Kidney (tissue), 14 donors: Measurements from ENCODE around the gene RNF113B. TPM values are rescaled to one million over a fixed set of nuclear protein-coding genes. Genes with fewer than 3 reads are reported as not detected.
A peak's percentile ranks its signal among the peaks of the same experiment; 100 is the strongest.

Source experiments
- DNase-seq, 5 donors: peaks; one replicate each; pipeline ENCODE4 v3.0.0-alpha.2; 2013 to 2020
- FAIRE-seq: peaks from 2 replicates; lab custom pipeline; 2012; peaks lifted over from hg19 to GRCh38; lab: Jason Lieb, UNC
- H3K27ac ChIP-seq, 2 donors: one replicate each; pipeline ENCODE4 v1.7.0; 2013; ENCODE audit warnings: low read depth in 2 of 2, low read length in 2 of 2, inconsistent platforms in 1 of 2
- H3K27me3 ChIP-seq: one replicate; pipeline ENCODE4 v1.7.1; 2013; ENCODE audit warnings: low read length, inconsistent platforms; ENCODE audit not compliant: control insufficient read depth, insufficient read depth
- H3K36me3 ChIP-seq, 3 donors: one replicate each; pipeline versions ENCODE4 v1.7.0 to v1.7.1; 2013; ENCODE audit warnings: low read length in 3 of 3, control low read depth in 1 of 3, inconsistent platforms in 1 of 3; ENCODE audit not compliant: insufficient read depth in 3 of 3, control insufficient read depth in 2 of 3
- H3K4me1 ChIP-seq, 3 donors: one replicate each; pipeline versions ENCODE4 v1.7.0 to v1.7.1; 2013; ENCODE audit warnings: low read length in 3 of 3, inconsistent platforms in 1 of 3, low read depth in 1 of 3; ENCODE audit not compliant: control insufficient read depth in 2 of 3, insufficient read depth in 2 of 3
- H3K4me3 ChIP-seq, 3 donors: one replicate each; pipeline versions ENCODE4 v1.7.0 to v1.8.1; 2013; ENCODE audit warnings: low read length in 3 of 3, control low read depth in 1 of 3, inconsistent platforms in 1 of 3
- H3K9ac ChIP-seq, 3 donors: one replicate each; pipeline versions ENCODE4 v1.7.0 to v1.7.1; 2013; ENCODE audit warnings: low read length in 3 of 3, control low read depth in 1 of 3, inconsistent platforms in 1 of 3
- H3K9me3 ChIP-seq, 3 donors: one replicate each; pipeline versions ENCODE4 v1.7.0 to v1.7.1; 2013; ENCODE audit warnings: low read length in 3 of 3, control low read depth in 1 of 3, inconsistent platforms in 1 of 3; ENCODE audit not compliant: control insufficient read depth in 2 of 3, insufficient read depth in 1 of 3
- CTCF ChIP-seq: IDR thresholded peaks from 3 replicates; pipeline ENCODE4 v1.5.1; 2012; ENCODE audit warnings: mild to moderate bottlenecking, moderate library complexity, borderline replicate concordance; ENCODE audit not compliant: insufficient read depth; ENCODE audit errors: extremely low read depth
- intact Hi-C: fragments of 100-400 bp; cut with DNase I; formaldehyde crosslinking; loops from one replicate; pipeline ENCODE4 v1.11.1; 2022
- polyA plus RNA-seq: library from polyadenylated mRNA; stranded (reverse); fragments of 350-450 nt; fragmentation: Illumina TruSeq; extraction: RNeasy Lipid Tissue Mini Kit (QIAGEN cat#74804); gene quantifications from one replicate; pipeline ENCODE4 v1.2.3, GENCODE V29; 2014; ENCODE audit warnings: low read depth, low replicate concordance; ENCODE audit not compliant: insufficient read depth
- total RNA-seq: library from RNA; stranded (reverse); fragmentation: NEBNext Ultra II Directional; extraction: Animal tissue kit (Norgen Biotek cat#: 25700); gene quantifications from one replicate; pipeline ENCODE4 v1.2.1, GENCODE V29; 2021
- donor health status: control.
- donor health status: control.
- donor health status: control.
- donor health status: control.
- donor health status: control.
- donor health status: DM: yes; HTN: yes; CAD: no.
- donor health status: Normal renal cell carcinoma (clear cell type).

RNF113B gene
- total and polyA plus RNA-seq, 2 donors from 2014 or later: not detected

GRCh38 chr13:98143157-98143553 lies 33.9 kb downstream of the RNF113B start:
- Histone ChIP-seq H3K9ac (no peak overlapping the region), H3K27me3 (no peaks in the 10 kb centered on the region), H3K4me1 (peaks cover 0 to 13% (median 8%) of the 10 kb centered on the region in 3 donors), H3K27ac (peak overlapping the region; percentile 68 to 83), H3K4me3 (peak overlapping the region in 1 of 3 donors; percentile 73), H3K36me3 (no peaks in the 10 kb centered on the region), H3K9me3 (no peaks in the 10 kb centered on the region)
- TF ChIP-seq CTCF: no peak
- FAIRE-seq (no peak), DNase-seq (peak in 3 of 5 donors; percentile 60 to 90 (median 80))
- intact Hi-C loops: no loop called here

GRCh38 chr13:98142380-98143156 lies 34.5 kb downstream of the RNF113B start, which contains the start of gene FARP1:
Gene FARP1 (plus strand): TSS chr13:98143094. CDS start chr13:98213243, 70,149 bp downstream.
- DNase-seq (peak; percentile 86 to 94 (median 91)), FAIRE-seq (no peak)
- peaks cover 0 to 13% (median 8%) of the 10 kb centered on the region in 3 donors for H3K4me1 ChIP-seq
- peak; percentile 55 for TF ChIP-seq CTCF
- no peaks in the 10 kb centered on the region for H3K27me3 ChIP-seq
- peak within 1 kb of the TSS; percentile 73 to 82 (median 82) for H3K4me3 ChIP-seq
- no peaks in the 10 kb centered on the region for H3K9me3 ChIP-seq
- H3K36me3 ChIP-seq: no peaks in the 10 kb centered on the region
- H3K27ac ChIP-seq: peak within 1 kb of the TSS; percentile 83
- intact Hi-C loops: no loop called here
- peak within 1 kb of the TSS; percentile 76 to 98 (median 80) for H3K9ac ChIP-seq

- intact Hi-C loops: no loop called here
- Histone ChIP-seq H3K9ac (peak overlapping the region in 1 of 3 donors; percentile 81), H3K4me1 (peaks cover 0 to 8% (median 4%) of the 10 kb centered on the region in 3 donors), H3K36me3 (no peaks in the 10 kb centered on the region), H3K4me3 (peak overlapping the region; percentile 54 to 68 (median 65)), H3K27ac (peak overlapping the region; percentile 77 to 83), H3K27me3 (no peaks in the 10 kb centered on the region), H3K9me3 (no peaks in the 10 kb centered on the region)
- FAIRE-seq (no peak), DNase-seq (peak in 4 of 5 donors; percentile 52 to 73 (median 68))
- TF ChIP-seq CTCF: no peak
Measured at GRCh38 chr13:98141509-98142379, 35.3 kb downstream of the RNF113B start.
